GM21515 (cell line): ENCODE results near the gene GSTO1.

Source experiments
- ATAC-seq: cut with Tn5 transposase; IDR thresholded peaks from one replicate; pipeline ENCODE4 v1.9.1; 2021; ENCODE audit not compliant: unreplicated experiment

Gene GSTO1

GRCh38 chr10:104274762-104275721 lies 20.4 kb downstream of the GSTO1 start:
- peak; percentile 80 for ATAC-seq

- ATAC-seq = no peak
Observed at GRCh38 chr10:104276192-104276591, 21.5 kb downstream of the GSTO1 start.

GRCh38 chr10:104277785-104278184 lies 23.1 kb downstream of the GSTO1 start:
- no peak for ATAC-seq

- ATAC-seq = no peak
Observed at GRCh38 chr10:104279550-104280259, 25.0 kb downstream of the GSTO1 start.

GRCh38 chr10:104281694-104282093 lies 27.0 kb downstream of the GSTO1 start:
- no peak for ATAC-seq

- no peak for ATAC-seq
Observed at GRCh38 chr10:104284846-104285245, 30.2 kb downstream of the GSTO1 start.

- no peak for ATAC-seq
Observed at GRCh38 chr10:104286939-104287338, 32.2 kb downstream of the GSTO1 start.

GRCh38 chr10:104288355-104288754 lies 33.7 kb downstream of the GSTO1 start:
- no peak for ATAC-seq

GRCh38 chr10:104291439-104291951 lies 36.8 kb downstream of the GSTO1 start:
- ATAC-seq = peak; percentile 99

GRCh38 chr10:104293011-104293410 lies 38.3 kb downstream of the GSTO1 start:
- ATAC-seq = no peak

- ATAC-seq = no peak
Observed at GRCh38 chr10:104293781-104294321, 39.2 kb downstream of the GSTO1 start.

- no peak for ATAC-seq
Observed at GRCh38 chr10:104296687-104297436, 42.2 kb downstream of the GSTO1 start.

GRCh38 chr10:104297697-104298660 lies 43.3 kb downstream of the GSTO1 start:
- no peak for ATAC-seq

GRCh38 chr10:104299031-104299904 lies 44.6 kb downstream of the GSTO1 start:
- ATAC-seq = no peak

- ATAC-seq = no peak
Observed at GRCh38 chr10:104300002-104300735, 45.5 kb downstream of the GSTO1 start.

- no peak for ATAC-seq
Observed at GRCh38 chr10:104300736-104301292, 46.1 kb downstream of the GSTO1 start.

GRCh38 chr10:104301907-104302690 lies 47.4 kb downstream of the GSTO1 start:
- ATAC-seq = no peak
